ENCODE measurements around the gene SARM1. TPM values are rescaled to one million over a fixed set of nuclear protein-coding genes. Genes with fewer than 3 reads are reported as not detected.

Gene SARM1
- total and polyA plus RNA-seq, 2 donors (not counting 3 experiments of a cell fraction or from before 2014, with no cell fraction given), result 5.6 to 7.0 TPM

GRCh38 chr17:28324781-28325180 is 46.7 kb upstream of the SARM1 start:
- TF ChIP-seq, protein P1, sequence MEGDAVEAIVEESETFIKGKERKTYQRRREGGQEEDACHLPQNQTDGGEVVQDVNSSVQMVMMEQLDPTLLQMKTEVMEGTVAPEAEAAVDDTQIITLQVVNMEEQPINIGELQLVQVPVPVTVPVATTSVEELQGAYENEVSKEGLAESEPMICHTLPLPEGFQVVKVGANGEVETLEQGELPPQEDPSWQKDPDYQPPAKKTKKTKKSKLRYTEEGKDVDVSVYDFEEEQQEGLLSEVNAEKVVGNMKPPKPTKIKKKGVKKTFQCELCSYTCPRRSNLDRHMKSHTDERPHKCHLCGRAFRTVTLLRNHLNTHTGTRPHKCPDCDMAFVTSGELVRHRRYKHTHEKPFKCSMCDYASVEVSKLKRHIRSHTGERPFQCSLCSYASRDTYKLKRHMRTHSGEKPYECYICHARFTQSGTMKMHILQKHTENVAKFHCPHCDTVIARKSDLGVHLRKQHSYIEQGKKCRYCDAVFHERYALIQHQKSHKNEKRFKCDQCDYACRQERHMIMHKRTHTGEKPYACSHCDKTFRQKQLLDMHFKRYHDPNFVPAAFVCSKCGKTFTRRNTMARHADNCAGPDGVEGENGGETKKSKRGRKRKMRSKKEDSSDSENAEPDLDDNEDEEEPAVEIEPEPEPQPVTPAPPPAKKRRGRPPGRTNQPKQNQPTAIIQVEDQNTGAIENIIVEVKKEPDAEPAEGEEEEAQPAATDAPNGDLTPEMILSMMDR (IDR thresholded peaks at IDR 0.05; ENCODE audit: extremely low read depth in 1 of 2, insufficient read depth in 1 of 2, low read depth in 1 of 2, low read length in 2 of 2), result no peak
- TF ChIP-seq MYC (IDR thresholded peaks at IDR 0.05; ENCODE audit: low read depth, low read length) (no peak), JUN (IDR thresholded peaks at IDR 0.05; ENCODE audit: borderline replicate concordance, insufficient read depth, insufficient read length, low read depth) (no peak), FOS (IDR thresholded peaks at IDR 0.05; ENCODE audit: borderline replicate concordance, insufficient read depth, low read length) (no peak), POLR2AphosphoS5 (IDR thresholded peaks at IDR 0.05; ENCODE audit: insufficient read depth, low read depth, low read length) (no peak), POLR2A (IDR thresholded peaks at IDR 0.05; ENCODE audit: low read depth, low read length) (no peak), EZH2 (IDR thresholded peaks at IDR 0.05; ENCODE audit: borderline replicate concordance, low read depth, low read length, severe bottlenecking) (no peak), GATA2 (IDR thresholded peaks at IDR 0.05; ENCODE audit: insufficient read depth, insufficient read length, low read depth, low read length) (no peak), MAX (IDR thresholded peaks at IDR 0.05; ENCODE audit: insufficient read depth, insufficient read length) (no peak)
- Histone ChIP-seq H2AFZ (ENCODE audit: low read depth, low read length) (no peak overlapping the region), H3K4me1 (ENCODE audit: control insufficient read depth, extremely low read depth, insufficient read depth, low read length) (peaks cover 8% of the 10 kb centered on the region), H3K9ac (replicated peaks; ENCODE audit: extremely low read depth, insufficient read depth, low read length) (no peak overlapping the region), H3K9me1 (replicated peaks; ENCODE audit: control insufficient read depth, extremely low read depth, insufficient read depth, low read length) (no peaks in the 10 kb centered on the region), H4K20me1 (replicated peaks; ENCODE audit: control insufficient read depth, extremely low read depth, insufficient read depth, low read length) (no peaks in the 10 kb centered on the region), H3K9me3 (replicated peaks; ENCODE audit: control insufficient read depth, insufficient read depth, low read length) (no peaks in the 10 kb centered on the region), H3K4me3 (replicated peaks in 1 of 3; ENCODE audit: insufficient read depth in 1 of 3, low read depth in 1 of 3, low read length in 3 of 3) (no peak overlapping the region), H3K79me2 (ENCODE audit: control insufficient read depth, insufficient read depth, low read length) (peaks cover 32% of the 10 kb centered on the region), H3K4me2 (ENCODE audit: insufficient read depth, low read length) (no peak overlapping the region), H3K27me3 (ENCODE audit: control insufficient read depth in 2 of 2, insufficient read depth in 2 of 2, low read length in 2 of 2) (no peaks in the 10 kb centered on the region), H3K36me3 (ENCODE audit: control insufficient read depth in 2 of 2, extremely low read depth in 1 of 2, insufficient read depth in 2 of 2, low read length in 2 of 2) (peaks cover 8 to 16% of the 10 kb centered on the region in 2 experiments), H3K27ac (ENCODE audit: insufficient read depth, low read depth, low read length) (no peak overlapping the region)
- ChIA-PET CTCF (interaction anchor here (1.2 kb wide), 1 partner anchor 12 kb away, joined by 3 read pairs; no protein-coding TSS in a partner anchor), POLR2A (no interaction called here)
- no TSS peak for BruUV-seq (replicated peaks)
- no peak for DNase-seq (ENCODE audit: low read depth, low spot score)
- intact Hi-C loops (cut with micrococcal nuclease), result no loop called here
- dilution Hi-C loops (cut with MboI; ENCODE audit: extremely low pct_ligation_motif_present, low sequenced_read_pairs), result no loop called here
- no peak for FAIRE-seq
